GM12892 (cell line): ENCODE results near the gene OR2T11.

ENCODE experiments used
- POLR2A ChIP-seq: IDR thresholded peaks from 2 replicates; pipeline ENCODE4 v1.6.1; 2011; ENCODE audit warnings: low read depth, low read length, control low read depth
- POLR2AphosphoS5 ChIP-seq: IDR thresholded peaks from 2 replicates; pipeline ENCODE4 v1.6.1; 2011; ENCODE audit warnings: low read depth, low read length, control low read depth
- TAF1 ChIP-seq: IDR thresholded peaks from 2 replicates; pipeline ENCODE4 v1.6.1; 2011; ENCODE audit warnings: low read depth, mild to moderate bottlenecking, control low read depth, low read length, borderline replicate concordance

DNA sequence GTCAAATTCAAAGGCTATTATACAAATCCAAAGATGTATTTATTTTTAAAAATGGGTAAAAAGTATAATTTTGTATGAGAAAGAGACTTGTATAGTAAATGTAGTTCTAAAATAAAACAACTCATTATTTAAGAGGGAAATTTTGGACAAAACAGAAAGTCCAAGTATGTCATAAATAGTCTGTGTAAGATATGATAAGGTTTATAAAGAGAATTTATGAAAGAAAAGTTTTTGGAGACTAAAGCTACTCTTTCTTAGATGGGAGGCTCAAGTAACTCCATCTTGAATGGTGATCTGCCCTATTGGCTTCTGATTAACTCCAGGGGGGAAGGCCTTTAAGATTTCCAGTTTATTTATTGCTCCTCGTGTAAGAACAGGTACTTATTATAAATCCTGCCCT is 35.1 kb upstream of the OR2T11 start:
- TF ChIP-seq POLR2AphosphoS5 (no peak), POLR2A (no peak), TAF1 (no peak)
